NCI-H2107 (cell line): ENCODE results near the gene RGS19.
"Not testable (repeated sequence)": the region's sequence is repeated elsewhere in the genome, so short reads cannot be mapped to it uniquely, and the experiment has no call there.

Experiments used
- DNase-seq: peaks from one replicate; lab custom pipeline; 2025; lab: John Stamatoyannopoulos, UW

Gene RGS19, protein sequence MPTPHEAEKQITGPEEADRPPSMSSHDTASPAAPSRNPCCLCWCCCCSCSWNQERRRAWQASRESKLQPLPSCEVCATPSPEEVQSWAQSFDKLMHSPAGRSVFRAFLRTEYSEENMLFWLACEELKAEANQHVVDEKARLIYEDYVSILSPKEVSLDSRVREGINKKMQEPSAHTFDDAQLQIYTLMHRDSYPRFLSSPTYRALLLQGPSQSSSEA

DNA sequence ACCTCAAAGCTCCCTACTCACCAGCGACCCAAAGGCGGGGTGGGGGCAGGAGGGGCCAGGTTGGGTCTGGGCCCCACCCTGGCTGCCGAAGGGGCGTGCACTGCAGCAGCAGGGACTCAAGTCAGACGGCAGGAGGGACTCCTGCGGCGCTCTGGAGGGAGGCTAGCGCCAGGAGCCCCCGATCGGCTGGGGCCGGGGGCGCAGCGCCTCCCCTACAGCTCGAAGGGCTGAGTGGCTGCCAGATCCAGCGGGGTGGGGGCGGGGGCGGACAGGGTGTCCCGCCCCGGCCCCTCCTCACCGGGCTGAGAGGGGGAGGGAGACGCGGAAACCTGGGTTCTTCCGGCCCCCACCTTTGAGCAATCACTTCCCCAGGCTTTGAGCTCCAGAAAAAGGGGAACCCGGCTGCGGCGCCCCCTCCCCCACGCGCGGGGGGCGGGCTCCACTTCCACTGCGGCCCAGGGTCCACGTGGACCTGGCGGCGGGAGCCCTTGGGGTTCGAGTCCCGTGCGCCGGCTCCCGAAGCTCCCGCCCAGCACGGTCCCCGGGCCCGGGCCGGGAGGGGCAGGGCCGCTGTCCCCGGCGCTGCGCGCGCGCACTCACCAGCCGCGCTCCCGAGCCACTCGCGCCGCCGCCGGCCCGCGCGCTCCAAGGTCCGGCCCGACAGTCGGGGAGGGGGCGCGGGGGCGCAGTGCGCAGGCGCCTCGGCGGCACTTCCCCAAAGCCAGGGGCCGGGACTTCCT is at the start of gene RGS19:
Gene RGS19, minus strand, starts transcription at position 246 of the 740 bp plus-strand sequence. CDS start 2,632 bp downstream, outside the sequence.
- DNase-seq: no peak

GRCh38 chr20:64123517-64123916 is 44.2 kb upstream of the RGS19 start:
- DNase-seq: not testable (repeated sequence)

DNA sequence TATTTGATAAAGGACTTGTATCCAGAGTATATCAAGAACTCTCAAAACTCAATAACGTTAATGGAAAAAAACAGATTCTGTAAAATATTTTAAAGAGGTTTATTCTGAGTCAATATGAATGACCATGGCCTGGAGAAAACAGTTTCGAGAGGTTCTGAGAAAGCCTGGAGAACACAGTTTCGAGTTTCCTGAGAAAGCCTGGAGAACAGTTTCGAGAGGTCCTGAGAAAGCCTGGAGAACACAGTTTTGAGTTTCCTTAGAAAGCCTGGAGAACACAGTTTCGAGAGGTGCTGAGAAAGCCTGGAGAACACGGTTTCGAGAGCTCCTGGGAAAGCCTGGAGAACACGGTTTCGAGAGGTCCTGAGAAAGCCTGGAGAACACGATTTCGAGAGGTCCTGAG is 43.6 kb upstream of the RGS19 start:
- DNase-seq: not testable (repeated sequence)

DNA sequence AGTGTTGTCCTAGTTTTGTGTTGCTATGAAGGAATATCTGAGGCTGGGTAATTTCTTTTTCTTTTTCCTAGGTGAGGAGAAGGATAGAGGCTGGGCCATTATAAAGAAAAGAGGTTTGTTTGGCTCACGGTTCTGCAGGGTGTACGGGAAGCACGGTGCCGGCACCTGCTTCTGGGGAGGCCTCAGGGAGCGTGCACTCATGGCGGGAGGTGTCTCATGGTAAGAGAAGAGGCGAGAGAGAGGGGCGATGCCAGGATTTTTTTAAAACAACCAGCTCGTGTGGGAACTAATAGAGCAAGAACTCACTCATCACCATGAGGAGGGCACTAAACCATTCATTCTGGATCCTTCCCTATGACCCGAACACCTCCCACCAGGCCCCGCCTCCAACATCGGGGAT is 42.3 kb upstream of the RGS19 start:
- no peak for DNase-seq

GRCh38 chr20:64119681-64120341 is 40.5 kb upstream of the RGS19 start:
- DNase-seq: no peak

DNA sequence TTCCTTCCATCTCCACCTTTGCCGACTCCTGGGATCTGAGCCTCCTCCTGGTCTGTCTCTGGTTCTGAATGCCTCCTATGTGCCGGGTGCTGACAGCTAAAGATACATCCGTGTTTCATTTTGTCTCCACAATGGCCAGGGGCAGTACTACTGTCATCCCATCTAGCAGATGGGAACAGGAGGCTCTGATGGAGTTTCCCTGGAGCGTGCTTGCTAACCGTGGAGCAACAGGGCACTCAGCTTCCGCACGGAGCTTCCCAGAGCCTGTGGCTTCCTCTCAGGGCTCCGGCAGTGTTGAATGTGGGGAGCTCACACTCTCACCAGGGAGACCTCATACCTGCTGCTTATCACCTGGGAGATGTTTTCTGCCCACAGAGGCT is 40.0 kb upstream of the RGS19 start:
- no peak for DNase-seq

DNA sequence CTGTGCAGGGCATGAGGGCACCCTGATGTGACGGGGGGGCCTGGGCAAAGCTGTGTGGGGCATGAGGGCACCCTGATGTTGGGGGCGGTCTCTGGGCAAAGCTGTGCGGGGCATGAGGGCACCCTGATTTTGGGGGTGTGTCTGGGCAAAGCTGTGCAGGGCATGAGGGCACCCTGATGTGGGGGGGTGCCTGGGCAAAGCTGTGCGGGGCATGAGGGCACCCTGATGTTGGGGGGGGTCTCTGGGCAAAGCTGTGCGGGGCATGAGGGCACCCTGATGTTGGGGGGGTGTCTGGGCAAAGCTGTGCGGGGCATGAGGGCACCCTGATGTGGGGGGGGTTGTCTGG is 38.1 kb upstream of the RGS19 start:
- DNase-seq: not testable (repeated sequence)

GRCh38 chr20:64116541-64117431 is 37.5 kb upstream of the RGS19 start:
- DNase-seq: no peak

- no peak for DNase-seq
Measured at GRCh38 chr20:64116016-64116415, 36.7 kb upstream of the RGS19 start.

- DNase-seq: no peak
Measured at GRCh38 chr20:64115171-64115911, 36.0 kb upstream of the RGS19 start.

DNA sequence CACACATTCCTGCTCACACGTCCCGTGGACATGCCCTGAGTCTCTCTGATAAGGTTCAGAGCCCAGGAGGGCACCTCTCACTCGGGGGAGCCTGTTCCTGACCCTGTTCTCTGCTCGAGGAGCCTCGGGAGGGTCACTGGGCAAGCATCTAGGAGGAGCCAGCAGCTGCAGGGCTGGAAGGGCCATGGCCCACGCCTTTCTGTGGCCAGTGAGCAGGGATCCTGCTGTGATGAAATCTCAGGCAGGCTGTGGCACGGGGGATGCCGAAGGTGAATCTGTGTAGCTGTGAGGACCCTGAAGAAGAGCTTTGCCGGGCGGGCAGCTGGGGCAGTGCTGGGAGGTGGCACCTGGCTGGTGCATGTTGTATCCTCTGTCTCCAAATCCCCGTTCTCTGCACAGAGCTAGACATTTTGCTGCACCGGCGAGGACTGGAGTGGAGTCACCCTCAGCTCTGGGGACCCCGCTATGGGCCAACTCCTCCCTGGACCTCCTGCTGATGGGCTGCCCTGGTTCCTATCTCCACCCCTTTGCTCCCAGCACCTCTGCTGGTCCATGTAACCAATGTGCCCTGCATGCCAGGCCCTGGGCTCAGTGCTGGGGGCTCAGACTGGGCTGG is 35.1 kb upstream of the RGS19 start:
- no peak for DNase-seq

DNA sequence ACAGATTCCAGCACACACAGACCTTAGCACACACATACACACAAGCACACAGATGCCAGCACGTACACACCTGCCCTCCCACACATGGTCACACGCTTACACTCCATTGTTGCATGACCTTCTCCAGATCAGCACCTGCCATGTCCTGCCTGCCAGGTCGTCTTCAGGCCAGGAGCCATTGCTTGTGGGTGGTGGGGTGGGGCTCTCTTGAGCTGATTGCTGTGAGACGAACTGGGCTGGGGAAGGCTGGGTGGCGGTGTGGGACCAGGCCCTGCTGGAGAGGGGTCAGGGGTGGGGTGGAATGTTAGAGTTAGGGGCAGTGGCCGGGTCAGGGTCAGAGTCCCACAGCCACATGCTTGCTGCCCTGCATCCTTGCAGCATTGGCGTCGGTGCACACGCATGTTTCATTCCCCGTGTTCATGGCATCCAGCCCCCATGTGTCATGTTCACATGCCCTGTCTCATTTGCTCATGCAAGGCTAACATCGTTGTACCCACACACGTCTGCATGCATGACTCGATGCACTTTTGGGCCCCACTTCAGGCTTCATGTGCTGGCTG is 34.6 kb upstream of the RGS19 start:
- DNase-seq: no peak

- no peak for DNase-seq
Measured at GRCh38 chr20:64113444-64113775, 34.1 kb upstream of the RGS19 start.

GRCh38 chr20:64112691-64113443 is 33.5 kb upstream of the RGS19 start:
- no peak for DNase-seq

DNA sequence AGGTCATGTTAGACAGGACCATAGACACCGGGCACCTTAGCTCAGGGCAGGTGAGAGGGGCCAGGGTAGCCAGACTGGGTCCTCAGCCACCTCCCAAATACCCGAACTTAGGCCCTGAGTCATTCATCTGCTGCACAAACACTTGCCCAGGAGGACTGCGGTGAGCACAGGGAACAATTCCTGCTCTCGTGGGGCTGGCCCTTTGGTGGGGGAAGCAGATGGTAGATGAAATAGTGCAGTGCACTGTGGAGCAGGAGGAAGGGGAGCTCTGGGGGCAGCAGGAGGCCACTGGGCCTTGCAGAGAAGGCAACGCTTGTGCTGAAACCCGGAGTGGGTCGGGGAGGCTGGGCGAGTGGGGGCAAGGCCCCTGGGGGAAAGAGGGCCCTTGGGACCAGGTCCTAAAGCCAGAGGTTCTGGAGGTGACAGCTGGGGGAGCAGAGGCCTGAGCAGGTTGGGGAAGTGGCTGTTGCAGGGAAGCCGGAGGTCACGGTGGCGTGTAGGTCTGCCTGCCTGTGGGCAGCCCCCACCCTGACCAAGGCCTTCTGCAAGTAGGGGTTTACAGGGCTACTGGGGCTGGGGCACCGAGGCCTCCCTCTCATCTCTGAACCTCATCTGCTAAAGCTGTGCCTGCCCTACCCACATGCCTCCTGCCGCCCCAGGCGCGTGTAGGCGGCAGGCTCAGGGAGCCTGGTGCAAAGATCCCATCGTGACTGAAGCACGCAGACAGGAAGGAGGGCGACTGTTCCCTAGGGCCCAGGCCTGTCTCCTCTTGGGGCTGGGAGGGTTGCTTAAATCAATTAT is 32.7 kb upstream of the RGS19 start:
- DNase-seq: no peak

GRCh38 chr20:64110411-64111068 is 31.2 kb upstream of the RGS19 start:
- DNase-seq: no peak

DNA sequence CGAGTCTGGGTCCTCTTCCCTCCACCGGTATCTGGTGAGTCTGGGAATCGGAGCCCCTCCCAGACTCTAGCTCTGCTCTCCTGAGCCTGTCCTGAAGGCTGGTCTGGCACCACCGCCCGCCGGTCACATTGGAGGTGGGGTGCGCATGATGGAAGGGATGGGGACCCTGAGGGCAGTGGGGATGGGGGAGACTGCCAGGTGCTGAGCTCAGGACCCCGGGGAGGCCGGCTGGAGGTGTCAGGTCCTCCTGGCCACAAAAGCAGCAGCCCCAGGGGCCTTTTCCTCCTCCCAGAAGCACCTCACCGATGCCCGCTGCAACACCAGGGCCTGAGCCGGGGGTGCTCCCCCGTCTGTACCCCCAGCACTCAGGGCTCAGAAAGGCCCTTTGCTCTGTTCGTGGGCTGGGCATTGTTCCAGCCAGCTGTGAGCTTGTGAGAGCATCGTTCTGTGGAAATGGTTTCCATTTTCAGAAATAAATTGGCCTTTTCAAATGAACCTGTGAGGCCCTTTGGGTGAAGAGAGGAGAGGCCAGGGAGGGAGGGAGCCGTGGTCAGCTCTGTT is 30.6 kb upstream of the RGS19 start:
- no peak for DNase-seq
